ENCODE measurements around the gene FXYD1.

DNA sequence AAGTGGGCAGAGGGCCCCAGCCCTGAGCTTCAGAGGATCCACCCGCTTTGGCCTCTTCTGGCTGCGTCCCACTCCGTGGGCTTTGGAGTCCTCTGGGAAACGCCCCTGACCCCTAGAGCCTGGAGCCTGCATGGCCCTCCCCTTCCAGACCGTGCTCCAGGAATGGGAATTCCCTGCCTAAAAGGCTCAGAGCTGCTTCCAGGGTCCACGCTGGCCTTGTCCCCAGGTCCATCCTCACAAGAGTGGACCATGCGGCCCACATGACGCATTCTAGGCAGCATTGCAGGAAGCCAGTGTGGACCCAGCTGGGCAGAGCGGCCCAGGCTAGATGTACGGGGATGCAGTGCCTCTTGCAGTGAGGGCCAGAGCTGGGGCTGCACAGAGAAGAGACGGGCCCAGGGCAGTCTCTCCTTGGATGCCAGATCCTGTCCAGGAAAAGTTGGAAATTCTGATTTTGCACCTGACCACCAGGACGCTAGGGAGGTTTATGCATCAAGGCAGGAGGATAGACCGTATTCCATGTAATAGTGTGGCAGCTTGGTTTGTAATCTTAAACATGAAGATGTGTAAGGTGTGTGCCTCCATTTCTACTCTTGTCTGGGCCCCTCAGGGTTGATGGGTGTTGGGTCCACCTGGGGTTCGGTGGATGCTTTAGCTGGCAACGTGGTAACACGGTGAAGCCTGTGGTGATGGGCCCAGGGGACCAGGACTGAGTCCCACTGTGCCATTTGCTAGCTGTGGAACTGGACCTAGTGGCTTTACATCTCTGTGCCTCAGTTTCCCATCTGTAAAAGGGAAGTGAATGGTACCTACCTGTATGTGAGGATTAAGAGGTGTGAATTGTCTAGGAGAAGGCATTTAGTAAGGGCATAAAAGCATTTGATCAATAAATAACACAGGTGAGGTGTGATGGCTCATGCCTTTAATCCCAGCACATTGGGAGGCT, 37.8 kb upstream of the FXYD1 start:
- TF ChIP-seq, protein P1, sequence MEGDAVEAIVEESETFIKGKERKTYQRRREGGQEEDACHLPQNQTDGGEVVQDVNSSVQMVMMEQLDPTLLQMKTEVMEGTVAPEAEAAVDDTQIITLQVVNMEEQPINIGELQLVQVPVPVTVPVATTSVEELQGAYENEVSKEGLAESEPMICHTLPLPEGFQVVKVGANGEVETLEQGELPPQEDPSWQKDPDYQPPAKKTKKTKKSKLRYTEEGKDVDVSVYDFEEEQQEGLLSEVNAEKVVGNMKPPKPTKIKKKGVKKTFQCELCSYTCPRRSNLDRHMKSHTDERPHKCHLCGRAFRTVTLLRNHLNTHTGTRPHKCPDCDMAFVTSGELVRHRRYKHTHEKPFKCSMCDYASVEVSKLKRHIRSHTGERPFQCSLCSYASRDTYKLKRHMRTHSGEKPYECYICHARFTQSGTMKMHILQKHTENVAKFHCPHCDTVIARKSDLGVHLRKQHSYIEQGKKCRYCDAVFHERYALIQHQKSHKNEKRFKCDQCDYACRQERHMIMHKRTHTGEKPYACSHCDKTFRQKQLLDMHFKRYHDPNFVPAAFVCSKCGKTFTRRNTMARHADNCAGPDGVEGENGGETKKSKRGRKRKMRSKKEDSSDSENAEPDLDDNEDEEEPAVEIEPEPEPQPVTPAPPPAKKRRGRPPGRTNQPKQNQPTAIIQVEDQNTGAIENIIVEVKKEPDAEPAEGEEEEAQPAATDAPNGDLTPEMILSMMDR (IDR thresholded peaks at IDR 0.05): no peak
- TF ChIP-seq POLR2A (IDR thresholded peaks at IDR 0.05; ENCODE audit: low read depth): no peak

Data from esophagus muscularis mucosa (tissue), 3 donors.